Mesothelial cell of epicardium (in vitro differentiated cells): ENCODE measurements around the gene CACNA2D3. TPM values are rescaled to one million over a fixed set of nuclear protein-coding genes. Genes with fewer than 3 reads are reported as not detected.
A peak's percentile ranks its signal among the peaks of the same experiment; 100 is the strongest.

Experiments
- DNase-seq, 2 experiments: peaks; one replicate each; pipeline ENCODE4 v3.0.0; 2021; ENCODE audit warnings: low spot score in 2 of 2; ENCODE audit not compliant: unreplicated experiment in 2 of 2
- H3K27ac Mint-ChIP-seq: 2 replicates; pipeline ENCODE4 v1.8.0; 2021; ENCODE audit warnings: mixed read lengths
- H3K27me3 Mint-ChIP-seq: 2 replicates; pipeline ENCODE4 v1.8.0; 2021; ENCODE audit warnings: low read depth, mixed read lengths
- H3K36me3 Mint-ChIP-seq: 2 replicates; pipeline ENCODE4 v1.8.0; 2021; ENCODE audit warnings: mixed read lengths
- H3K4me1 Mint-ChIP-seq: 2 replicates; pipeline ENCODE4 v1.8.0; 2021; ENCODE audit warnings: mixed read lengths
- H3K4me3 Mint-ChIP-seq: 2 replicates; pipeline ENCODE4 v1.8.0; 2021; ENCODE audit warnings: mild to moderate bottlenecking, moderate library complexity, mixed read lengths
- H3K9me3 Mint-ChIP-seq: 2 replicates; pipeline ENCODE4 v1.8.0; 2021; ENCODE audit warnings: mixed read lengths
- total RNA-seq: library from RNA; stranded (reverse); gene quantifications from 3 replicates; pipeline ENCODE4 v1.2.1, GENCODE V29; 2021
- TF ChIP-seq, protein P1 (sequence below): fragments of 200-600 bp; sonication (generic); IDR thresholded peaks from one replicate; pipeline ENCODE4 v1.5.0; 2021; ENCODE audit warnings: antibody characterized with exemption; ENCODE audit not compliant: unreplicated experiment

The CACNA2D3 gene
- total RNA-seq, 1 donor from 2014 or later = 2.3 TPM

DNA sequence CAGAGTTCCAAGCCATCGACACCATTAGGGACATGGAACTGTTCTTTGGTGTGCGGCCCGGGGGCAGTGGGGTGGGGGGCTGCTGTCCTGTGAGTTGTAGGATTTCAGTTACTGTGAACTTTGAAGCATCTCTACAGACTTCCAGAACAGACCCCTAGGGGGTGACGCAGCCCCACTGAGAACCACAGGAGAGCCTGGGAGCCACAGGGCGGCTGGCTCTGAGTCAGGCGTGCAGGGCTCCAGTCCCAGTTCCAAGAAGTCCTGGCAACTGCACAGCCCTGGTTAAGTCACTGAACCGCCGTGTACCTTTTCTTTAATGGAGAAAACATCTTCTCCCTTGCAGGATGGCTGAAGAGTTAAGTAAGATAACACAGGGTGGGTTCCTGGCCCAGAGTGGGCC lies 829.1 kb downstream of the CACNA2D3 start:
- peak; percentile 46 to 73 for DNase-seq
- Mint-ChIP-seq H3K27ac (peak overlapping the region; percentile 74), H3K4me1 (peaks cover 59% of the 10 kb centered on the region)

DNA sequence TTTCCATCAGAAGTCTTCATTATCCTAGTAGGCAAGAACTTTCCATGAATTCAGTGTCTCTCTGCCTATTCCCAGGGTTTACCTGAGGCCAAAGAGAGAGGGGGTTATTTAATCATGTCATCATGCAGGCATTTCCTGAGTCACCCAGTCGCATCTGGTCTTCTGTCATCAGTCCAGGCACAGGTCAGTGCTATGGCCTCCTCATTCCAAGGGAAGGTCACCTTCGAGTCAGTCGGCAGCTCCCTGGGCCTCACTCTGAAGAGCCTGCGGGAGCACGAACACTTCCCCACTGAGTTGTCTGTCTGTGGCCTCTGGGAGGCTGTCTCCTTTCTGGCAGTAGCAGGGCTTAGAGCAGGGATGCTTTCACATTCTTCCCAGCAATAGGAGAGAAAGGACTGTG lies 831.7 kb downstream of the CACNA2D3 start:
- peaks cover 68% of the 10 kb centered on the region for H3K4me1 Mint-ChIP-seq
- no peak overlapping the region for H3K4me3 Mint-ChIP-seq
- H3K27ac Mint-ChIP-seq = peak overlapping the region; percentile 65
- H3K36me3 Mint-ChIP-seq = no peaks in the 10 kb centered on the region
- TF ChIP-seq, protein P1, sequence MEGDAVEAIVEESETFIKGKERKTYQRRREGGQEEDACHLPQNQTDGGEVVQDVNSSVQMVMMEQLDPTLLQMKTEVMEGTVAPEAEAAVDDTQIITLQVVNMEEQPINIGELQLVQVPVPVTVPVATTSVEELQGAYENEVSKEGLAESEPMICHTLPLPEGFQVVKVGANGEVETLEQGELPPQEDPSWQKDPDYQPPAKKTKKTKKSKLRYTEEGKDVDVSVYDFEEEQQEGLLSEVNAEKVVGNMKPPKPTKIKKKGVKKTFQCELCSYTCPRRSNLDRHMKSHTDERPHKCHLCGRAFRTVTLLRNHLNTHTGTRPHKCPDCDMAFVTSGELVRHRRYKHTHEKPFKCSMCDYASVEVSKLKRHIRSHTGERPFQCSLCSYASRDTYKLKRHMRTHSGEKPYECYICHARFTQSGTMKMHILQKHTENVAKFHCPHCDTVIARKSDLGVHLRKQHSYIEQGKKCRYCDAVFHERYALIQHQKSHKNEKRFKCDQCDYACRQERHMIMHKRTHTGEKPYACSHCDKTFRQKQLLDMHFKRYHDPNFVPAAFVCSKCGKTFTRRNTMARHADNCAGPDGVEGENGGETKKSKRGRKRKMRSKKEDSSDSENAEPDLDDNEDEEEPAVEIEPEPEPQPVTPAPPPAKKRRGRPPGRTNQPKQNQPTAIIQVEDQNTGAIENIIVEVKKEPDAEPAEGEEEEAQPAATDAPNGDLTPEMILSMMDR = no peak
- H3K27me3 Mint-ChIP-seq = no peaks in the 10 kb centered on the region
- no peaks in the 10 kb centered on the region for H3K9me3 Mint-ChIP-seq
- DNase-seq = no peak

More for the DNA sequence above, 829.1 kb downstream of the CACNA2D3 start:
- H3K4me3 Mint-ChIP-seq = no peak overlapping the region
- TF ChIP-seq, protein P1 = peak; percentile 37
- H3K27me3 Mint-ChIP-seq = no peaks in the 10 kb centered on the region
- no peaks in the 10 kb centered on the region for H3K36me3 Mint-ChIP-seq
- H3K9me3 Mint-ChIP-seq = no peaks in the 10 kb centered on the region

DNA sequence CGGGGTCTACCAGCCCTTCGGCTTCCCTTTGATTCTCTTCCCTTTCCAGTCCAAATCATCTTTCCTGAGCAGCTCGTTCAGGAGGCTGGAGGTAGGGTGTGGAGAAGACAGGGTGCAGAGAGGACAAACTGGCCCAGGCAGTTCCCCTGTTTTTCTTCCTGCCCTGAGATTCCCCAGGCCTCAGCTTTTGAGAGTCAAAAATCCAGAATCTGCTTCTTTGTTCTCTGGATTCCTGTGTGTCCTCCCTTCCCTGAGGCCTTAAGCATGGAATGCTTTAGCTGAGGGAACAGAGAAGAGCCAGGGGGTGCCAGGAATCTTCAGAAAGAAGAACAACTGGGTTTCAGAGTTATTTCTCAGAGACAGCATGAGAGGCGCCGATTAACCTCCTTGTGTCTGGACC lies 832.2 kb downstream of the CACNA2D3 start:
- peaks cover 68% of the 10 kb centered on the region for H3K4me1 Mint-ChIP-seq
- TF ChIP-seq, protein P1 = no peak
- no peak overlapping the region for H3K4me3 Mint-ChIP-seq
- no peaks in the 10 kb centered on the region for H3K36me3 Mint-ChIP-seq
- no peaks in the 10 kb centered on the region for H3K27me3 Mint-ChIP-seq
- H3K9me3 Mint-ChIP-seq = no peaks in the 10 kb centered on the region
- peak overlapping the region; percentile 65 for H3K27ac Mint-ChIP-seq
- no peak for DNase-seq

- H3K36me3 Mint-ChIP-seq = no peaks in the 10 kb centered on the region
- no peak overlapping the region for H3K27ac Mint-ChIP-seq
- H3K4me3 Mint-ChIP-seq = no peak overlapping the region
- H3K9me3 Mint-ChIP-seq = no peaks in the 10 kb centered on the region
- peaks cover 69% of the 10 kb centered on the region for H3K4me1 Mint-ChIP-seq
- H3K27me3 Mint-ChIP-seq = no peaks in the 10 kb centered on the region
- TF ChIP-seq, protein P1 = no peak
- DNase-seq = no peak
Observed at GRCh38 chr3:54955496-54955895, 833.1 kb downstream of the CACNA2D3 start.

DNA sequence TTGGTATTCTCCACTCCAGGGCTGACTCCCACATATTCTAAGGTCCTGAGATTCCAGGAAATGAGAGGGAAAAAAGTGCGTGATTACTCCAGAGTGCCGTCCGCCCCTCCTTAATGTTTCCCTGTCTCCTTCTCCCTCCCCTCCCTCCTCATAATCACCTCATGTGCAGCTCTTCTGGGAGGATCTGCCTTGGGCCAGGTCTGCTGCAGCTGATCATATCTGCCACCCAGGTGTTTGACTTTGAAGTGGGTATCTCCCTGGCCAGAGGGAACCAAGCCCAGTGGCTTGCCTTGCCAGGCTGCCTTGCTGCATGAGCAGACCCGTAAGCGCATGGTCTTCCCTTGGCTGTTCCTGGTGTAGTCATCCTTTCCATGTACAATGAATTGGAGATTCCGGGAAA lies 833.6 kb downstream of the CACNA2D3 start:
- Mint-ChIP-seq H3K27ac (no peak overlapping the region), H3K4me3 (no peak overlapping the region), H3K27me3 (no peaks in the 10 kb centered on the region), H3K36me3 (no peaks in the 10 kb centered on the region), H3K4me1 (peaks cover 69% of the 10 kb centered on the region), H3K9me3 (no peaks in the 10 kb centered on the region)
- TF ChIP-seq, protein P1 = no peak
- DNase-seq = no peak

- no peak overlapping the region for H3K4me3 Mint-ChIP-seq
- no peaks in the 10 kb centered on the region for H3K27me3 Mint-ChIP-seq
- H3K9me3 Mint-ChIP-seq = no peaks in the 10 kb centered on the region
- DNase-seq = no peak
- TF ChIP-seq, protein P1 = no peak
- H3K27ac Mint-ChIP-seq = no peak overlapping the region
- no peaks in the 10 kb centered on the region for H3K36me3 Mint-ChIP-seq
- H3K4me1 Mint-ChIP-seq = peaks cover 65% of the 10 kb centered on the region
Observed at GRCh38 chr3:54957711-54958110, 835.4 kb downstream of the CACNA2D3 start.
